NCI-H446 (cell line): ENCODE data around the gene PNKD.
A peak's percentile ranks its signal among the peaks of the same experiment; 100 is the strongest.

ENCODE experiments used
- DNase-seq, 2 experiments: peaks; one replicate each; lab custom pipeline; 2025; lab: John Stamatoyannopoulos, UW

Gene PNKD

GRCh38 chr2:218395826-218396687 is 125.7 kb downstream of the PNKD start:
- peak; percentile 86 to 94 for DNase-seq
